ENCODE measurements around the gene CHDH.

Gene CHDH

DNA sequence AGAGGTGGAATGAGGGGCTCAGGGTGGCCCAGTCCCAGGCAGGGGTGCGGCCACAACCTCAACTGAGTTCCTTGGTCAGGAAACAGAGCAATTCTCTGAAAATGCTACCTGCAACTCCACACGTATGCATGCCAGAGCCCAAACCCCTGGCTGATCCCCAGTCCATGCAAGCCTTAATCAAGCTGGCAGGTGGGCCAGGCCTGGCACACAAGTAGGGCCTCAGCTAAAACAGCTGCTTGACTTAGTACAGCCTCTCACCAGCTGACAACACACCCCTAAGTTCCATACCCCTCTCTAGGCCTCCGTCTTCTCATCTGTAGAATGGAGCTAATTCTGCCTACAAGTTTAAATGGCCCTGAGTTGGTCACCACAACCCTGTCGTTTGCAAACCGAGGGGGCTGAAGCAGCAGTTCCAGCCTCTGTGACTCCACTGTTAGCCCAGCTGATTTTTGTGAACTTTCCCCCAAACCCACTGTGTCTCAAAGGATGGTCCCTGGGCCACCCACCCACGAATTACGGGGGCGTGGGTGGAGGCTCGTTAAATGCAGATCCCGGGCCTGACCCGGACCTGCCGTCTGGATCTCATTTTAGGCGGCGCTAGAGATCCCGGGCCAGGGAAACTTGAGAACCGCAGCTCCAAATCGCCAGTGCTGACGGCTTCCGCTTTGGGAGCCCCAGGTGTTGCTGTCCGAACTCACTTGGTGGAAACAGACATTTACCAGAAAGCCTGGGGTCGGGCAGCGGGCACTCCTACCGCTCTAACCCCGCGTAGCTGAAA, 927 bp downstream of the CHDH start:
- TF ChIP-seq POLR2AphosphoS5 (IDR thresholded peaks at IDR 0.05; ENCODE audit: low read depth, low read length) (no peak), TAF1 (IDR thresholded peaks at IDR 0.05; ENCODE audit: borderline replicate concordance, low read depth, low read length) (no peak), POLR2A (IDR thresholded peaks at IDR 0.05; ENCODE audit: low read depth, low read length) (no peak)
- DNase-seq (ENCODE audit: insufficient read length) (no peak), FAIRE-seq (peak; percentile 61)

DNA sequence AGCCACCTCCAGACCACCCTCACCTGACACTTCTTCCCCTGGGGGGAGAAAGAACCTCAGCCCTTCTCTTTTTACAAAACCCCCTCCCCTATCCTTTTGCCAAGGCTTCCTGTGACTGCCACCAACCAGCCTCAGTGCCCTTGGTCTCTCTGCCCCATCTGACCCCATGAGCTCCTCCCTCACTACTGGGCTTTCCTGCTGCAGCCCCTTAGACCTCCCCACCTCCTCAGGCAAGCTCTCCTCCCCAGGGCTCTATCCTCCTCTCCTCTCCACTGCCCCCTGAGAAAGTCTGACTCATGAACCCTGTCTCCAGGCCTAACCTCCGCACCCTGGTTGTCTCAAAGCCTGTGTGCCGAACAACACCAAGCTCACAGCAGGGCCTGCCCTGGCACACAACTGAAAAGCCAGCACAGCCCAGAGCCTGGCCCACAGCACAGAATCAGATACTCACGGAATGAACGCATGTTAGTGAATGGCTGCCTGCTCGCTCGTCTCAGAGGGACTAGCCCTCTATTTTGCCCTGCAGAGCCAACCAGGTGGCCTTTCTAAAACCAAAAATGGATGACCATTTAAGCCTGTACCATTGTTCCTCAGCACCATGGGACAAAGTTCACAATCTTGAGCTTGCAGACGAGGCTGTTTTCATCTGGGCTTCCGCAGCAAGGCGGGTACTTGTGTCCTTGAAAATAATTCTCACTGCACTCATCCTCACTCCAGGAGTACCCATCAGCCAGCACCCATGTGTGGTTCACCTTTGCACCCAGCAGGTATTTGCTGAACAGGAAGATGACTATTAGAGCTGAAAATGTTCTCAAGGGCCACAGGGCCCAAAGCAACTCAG, 1.7 kb downstream of the CHDH start:
- TF ChIP-seq TAF1 (IDR thresholded peaks at IDR 0.05; ENCODE audit: borderline replicate concordance, low read depth, low read length) (no peak), POLR2AphosphoS5 (IDR thresholded peaks at IDR 0.05; ENCODE audit: low read depth, low read length) (no peak), POLR2A (IDR thresholded peaks at IDR 0.05; ENCODE audit: low read depth, low read length) (no peak)
- FAIRE-seq (no peak), DNase-seq (ENCODE audit: insufficient read length) (no peak)

DNA sequence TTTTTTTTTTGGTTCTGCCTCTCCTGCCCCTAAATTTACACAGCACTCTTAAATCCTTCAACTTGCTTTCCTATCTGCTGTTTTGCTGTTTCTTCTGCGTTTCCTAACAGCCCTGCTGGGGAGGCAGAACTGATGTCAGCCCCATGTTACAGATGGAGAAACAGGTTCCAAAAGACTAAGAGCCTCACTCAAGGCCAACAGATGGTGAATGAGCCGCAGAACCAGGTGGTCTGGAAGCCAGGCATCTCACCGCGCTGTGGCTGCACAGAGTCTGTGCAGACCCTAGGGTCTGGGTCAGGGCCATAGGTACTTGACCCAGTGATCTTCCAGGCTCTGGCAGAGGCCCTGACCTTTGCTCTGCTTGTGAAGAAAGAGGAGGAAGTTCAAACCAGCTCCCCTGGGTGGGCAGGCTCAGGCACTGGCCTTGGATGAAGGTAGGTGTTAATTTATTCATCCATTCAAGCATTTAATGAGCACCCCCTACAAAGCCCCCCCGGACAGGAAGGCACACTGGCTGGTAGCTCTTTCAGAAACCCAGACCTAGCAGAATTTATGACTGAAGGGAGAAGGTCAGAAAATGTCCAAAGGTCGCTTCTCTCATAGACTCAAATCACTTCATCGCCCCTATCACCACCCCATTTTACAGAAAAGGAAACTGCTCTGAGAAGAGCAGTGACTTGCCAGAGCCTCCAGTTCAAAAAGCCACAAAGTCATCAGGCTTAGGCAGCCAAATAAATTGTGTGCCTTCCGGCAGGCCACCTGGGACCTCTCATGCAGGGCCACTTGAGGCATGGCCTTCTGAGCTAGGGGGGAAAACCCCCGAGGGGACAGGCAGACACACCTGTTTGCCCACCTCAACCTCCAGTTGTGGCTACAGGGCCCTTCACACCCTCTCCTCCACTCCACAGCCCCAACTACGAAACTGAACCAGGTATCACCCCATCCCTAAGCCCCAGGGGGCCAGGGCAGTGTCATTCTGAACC, 2.7 kb downstream of the CHDH start:
- no peak for TF ChIP-seq TAF1 (IDR thresholded peaks at IDR 0.05; ENCODE audit: borderline replicate concordance, low read depth, low read length)
- TF ChIP-seq POLR2A (IDR thresholded peaks at IDR 0.05; ENCODE audit: low read depth, low read length), result no peak
- no peak for TF ChIP-seq POLR2AphosphoS5 (IDR thresholded peaks at IDR 0.05; ENCODE audit: low read depth, low read length)
- no peak for DNase-seq (ENCODE audit: insufficient read length)
- FAIRE-seq, result peak; percentile 85

DNA sequence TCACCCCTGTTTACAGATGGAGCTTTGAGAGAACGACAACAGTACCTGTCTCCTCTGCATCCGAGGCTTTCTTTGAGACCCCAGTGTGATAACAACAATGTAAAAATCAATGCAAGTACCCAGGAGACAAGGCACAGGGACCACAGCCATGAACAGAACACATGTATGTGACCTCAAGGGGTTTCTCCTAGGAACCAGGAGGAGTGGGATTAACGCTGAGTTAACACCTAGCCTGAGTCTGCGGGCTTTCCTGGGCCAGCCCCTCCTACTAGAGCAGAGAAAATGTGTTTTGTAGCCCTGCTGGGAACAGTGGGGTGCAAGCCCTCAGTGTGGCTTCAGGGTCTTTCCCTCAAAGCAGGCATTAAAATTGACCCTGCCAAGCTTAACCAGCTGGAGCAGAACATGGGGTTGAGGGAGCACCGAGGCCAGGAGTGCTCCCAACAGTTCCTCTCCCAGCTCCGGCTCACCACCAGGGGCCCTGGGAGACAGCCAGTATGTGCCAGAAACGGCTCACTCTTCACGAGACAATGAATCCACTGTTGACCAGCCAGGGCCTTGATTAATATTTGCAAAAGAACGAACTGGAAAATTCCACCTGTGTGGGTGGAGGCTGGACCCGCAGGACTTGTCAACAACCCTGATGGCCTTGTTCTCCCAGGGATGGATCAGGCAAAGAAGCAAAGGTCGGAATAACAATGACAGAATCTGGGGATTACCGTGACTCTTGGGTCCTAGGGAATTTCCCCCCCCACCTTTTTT, 3.6 kb downstream of the CHDH start:
- TF ChIP-seq TAF1 (IDR thresholded peaks at IDR 0.05; ENCODE audit: borderline replicate concordance, low read depth, low read length) (no peak), POLR2AphosphoS5 (IDR thresholded peaks at IDR 0.05; ENCODE audit: low read depth, low read length) (no peak), POLR2A (IDR thresholded peaks at IDR 0.05; ENCODE audit: low read depth, low read length) (no peak)
- DNase-seq (ENCODE audit: insufficient read length) (no peak), FAIRE-seq (peak; percentile 48)

DNA sequence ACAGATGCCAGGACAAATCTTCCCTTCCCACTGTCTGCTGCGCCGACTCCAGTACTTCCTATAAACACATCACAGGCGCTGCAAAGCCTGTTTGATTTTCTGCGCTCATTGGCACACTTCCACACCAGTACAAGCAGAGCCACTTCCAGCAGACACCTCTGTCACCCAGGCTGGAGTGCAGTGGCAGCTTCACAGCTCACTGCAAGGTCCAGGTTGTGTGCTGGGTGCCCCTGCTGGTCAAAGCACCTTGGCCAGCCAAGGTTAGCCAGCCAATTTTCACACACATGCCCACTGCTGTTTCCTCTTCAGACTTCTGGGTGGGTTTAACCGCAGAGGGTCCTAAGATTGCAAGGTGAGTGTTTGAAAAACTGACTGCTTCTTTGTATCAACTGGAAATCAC, 4.9 kb downstream of the CHDH start:
- no peak for FAIRE-seq

DNA sequence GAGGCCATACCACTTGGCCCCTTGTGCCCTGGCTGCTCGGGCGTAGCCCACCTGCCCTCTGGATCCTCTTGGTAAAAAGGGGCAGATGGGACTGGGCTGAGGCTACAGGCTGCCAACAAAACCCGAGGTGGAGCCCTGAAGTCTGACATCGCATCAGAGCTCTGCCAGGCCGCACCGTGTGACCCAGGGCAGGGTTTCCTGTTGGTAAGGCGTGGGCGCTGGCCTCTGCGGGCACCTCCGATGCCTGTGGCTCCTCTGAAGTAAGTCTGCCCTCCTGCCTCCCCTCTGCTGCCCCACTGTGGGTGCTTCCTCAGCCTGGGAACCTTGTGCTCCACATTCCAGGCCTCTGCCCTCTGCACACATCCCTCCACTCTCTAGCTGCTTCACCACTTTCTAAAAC, 8.9 kb downstream of the CHDH start:
- no peak for TF ChIP-seq POLR2A (IDR thresholded peaks at IDR 0.05; ENCODE audit: low read depth, low read length)
- FAIRE-seq (no peak), DNase-seq (ENCODE audit: insufficient read length) (no peak)

More for the DNA sequence above, 4.9 kb downstream of the CHDH start:
- TF ChIP-seq TAF1 (IDR thresholded peaks at IDR 0.05; ENCODE audit: borderline replicate concordance, low read depth, low read length) (no peak), POLR2A (IDR thresholded peaks at IDR 0.05; ENCODE audit: low read depth, low read length) (no peak), POLR2AphosphoS5 (IDR thresholded peaks at IDR 0.05; ENCODE audit: low read depth, low read length) (no peak)
- no peak for DNase-seq (ENCODE audit: insufficient read length)

DNA sequence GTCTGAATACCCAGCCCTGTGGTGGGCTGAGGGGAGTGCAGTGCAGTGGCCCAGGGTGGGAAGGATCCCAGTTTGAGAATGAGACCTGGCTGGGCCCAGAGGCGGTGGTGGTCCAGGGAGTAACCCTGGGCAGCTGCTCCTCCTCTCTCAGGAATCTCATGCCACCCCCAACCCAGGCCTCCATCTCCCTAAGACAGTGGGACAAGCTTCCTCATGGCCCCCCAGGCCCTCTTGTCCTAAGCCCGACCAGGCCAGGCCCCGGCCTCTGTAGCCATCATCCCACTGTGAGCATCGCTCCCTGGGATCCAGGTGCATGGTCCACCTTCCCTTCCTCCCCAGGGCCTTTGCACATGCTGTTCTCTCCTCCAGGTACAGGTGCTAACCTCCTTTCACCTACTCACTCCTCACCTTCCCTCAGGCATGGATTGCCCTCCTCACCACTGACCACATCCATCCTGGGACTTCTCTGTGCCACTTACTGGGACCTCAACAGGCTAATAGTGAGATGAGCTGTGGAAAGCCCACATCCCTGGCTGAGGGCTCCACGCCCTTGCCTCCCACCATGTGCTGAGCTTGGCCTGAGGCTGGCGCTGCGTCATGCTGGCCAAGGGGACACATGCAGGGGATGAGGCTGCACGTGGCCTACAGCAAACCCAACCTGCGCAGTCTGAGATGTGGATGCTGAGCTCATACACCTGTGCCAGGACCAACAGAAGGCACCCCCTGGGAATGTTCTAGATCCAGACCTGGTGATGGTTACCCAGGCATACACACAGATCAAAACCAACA, 9.9 kb downstream of the CHDH start:
- FAIRE-seq (no peak), DNase-seq (ENCODE audit: insufficient read length) (no peak)
- TF ChIP-seq POLR2AphosphoS5 (IDR thresholded peaks at IDR 0.05; ENCODE audit: low read depth, low read length) (no peak), POLR2A (IDR thresholded peaks at IDR 0.05; ENCODE audit: low read depth, low read length) (no peak), TAF1 (IDR thresholded peaks at IDR 0.05; ENCODE audit: borderline replicate concordance, low read depth, low read length) (no peak)

DNA sequence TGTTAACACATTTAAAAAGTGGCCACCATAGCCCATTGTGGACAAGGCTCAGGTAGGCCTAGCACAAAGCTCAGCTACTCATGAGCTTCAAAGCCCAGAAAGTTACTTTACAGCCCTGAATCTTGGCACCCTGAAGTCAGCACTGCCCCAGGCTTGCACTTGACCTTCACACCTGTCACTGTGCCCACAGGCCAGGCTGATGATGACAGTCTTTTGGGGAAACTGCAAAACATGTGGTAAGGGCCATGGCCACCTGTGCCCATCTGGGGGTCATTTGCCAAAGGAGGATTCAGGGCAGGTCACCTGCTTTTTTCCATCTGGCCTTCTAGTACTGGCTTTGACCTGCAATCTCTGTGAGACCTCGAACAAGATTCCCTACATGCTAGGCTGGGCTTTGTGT, 11.0 kb downstream of the CHDH start:
- no peak for FAIRE-seq
- no peak for DNase-seq (ENCODE audit: insufficient read length)
- no peak for TF ChIP-seq POLR2A (IDR thresholded peaks at IDR 0.05; ENCODE audit: low read depth, low read length)
- TF ChIP-seq POLR2AphosphoS5 (IDR thresholded peaks at IDR 0.05; ENCODE audit: low read depth, low read length), result no peak
- no peak for TF ChIP-seq TAF1 (IDR thresholded peaks at IDR 0.05; ENCODE audit: borderline replicate concordance, low read depth, low read length)

DNA sequence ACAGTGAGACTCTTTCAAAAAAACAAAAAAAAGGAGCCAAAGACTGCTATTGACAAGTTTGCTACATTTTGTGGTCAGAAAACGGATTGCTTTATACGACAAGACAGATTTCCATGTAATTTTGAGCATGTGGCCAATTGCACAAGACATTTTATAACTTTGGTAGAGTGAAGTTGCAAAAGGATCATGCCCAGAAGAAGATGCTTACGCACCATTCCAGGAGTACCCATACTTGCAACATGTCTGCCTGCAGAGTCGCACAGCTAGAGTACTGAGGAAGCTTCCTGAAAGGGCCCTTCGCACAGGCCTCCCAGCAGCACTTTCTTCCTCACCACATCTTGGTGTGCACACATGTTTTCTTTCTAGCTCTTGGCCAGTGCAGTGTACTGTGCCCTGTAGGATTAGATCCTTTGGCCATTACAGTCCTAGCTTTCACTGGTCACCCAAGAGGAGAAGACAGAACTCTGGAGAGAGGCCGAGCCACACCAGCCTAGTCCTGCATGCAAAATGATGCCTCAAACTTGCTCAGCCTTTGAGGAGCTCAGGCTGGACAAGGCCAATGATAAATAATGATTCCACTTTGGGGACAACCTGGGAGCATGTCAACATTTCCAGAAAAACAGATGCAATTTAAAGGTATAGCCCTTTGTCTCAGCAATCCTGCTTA, 11.7 kb downstream of the CHDH start:
- TF ChIP-seq POLR2A (IDR thresholded peaks at IDR 0.05; ENCODE audit: low read depth, low read length), result no peak
- no peak for TF ChIP-seq TAF1 (IDR thresholded peaks at IDR 0.05; ENCODE audit: borderline replicate concordance, low read depth, low read length)
- no peak for TF ChIP-seq POLR2AphosphoS5 (IDR thresholded peaks at IDR 0.05; ENCODE audit: low read depth, low read length)
- DNase-seq (ENCODE audit: insufficient read length) (no peak), FAIRE-seq (no peak)

Measured in GM12892 (cell line).